Measurements from ENCODE around the gene MIGA2. TPM values are rescaled to one million over a fixed set of nuclear protein-coding genes. Genes with fewer than 3 reads are reported as not detected.
"Not testable (repeated sequence)": the region's sequence is repeated elsewhere in the genome, so short reads cannot be mapped to it uniquely, and the experiment has no call there.

The MIGA2 gene
- total RNA-seq, 4 donors from 2014 or later: 25.3 to 56.7 (median 34.2) TPM

DNA sequence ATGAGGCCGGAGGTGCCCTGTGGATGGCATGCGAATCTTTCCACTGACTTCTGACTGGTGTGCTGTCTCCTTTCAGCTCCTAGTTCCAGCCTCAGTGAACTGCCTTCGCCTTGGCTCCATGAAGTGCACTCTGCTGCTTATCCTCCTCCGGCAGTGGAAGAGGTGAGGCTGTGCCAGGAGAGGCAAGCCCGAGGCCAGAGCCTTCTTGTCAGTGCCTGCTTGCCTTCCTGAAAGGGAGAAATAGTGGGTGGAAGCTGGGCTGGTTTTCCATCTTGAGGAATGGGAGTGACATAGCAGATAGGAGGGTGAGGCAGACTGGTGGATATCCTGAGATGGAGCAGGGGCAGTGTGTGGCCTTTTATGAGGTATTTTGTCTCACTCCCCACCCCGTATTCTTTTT lies 38.0 kb upstream of the MIGA2 start:
- H3K4me1 ChIP-seq: peaks cover 0 to 4% (median 0%) of the 10 kb centered on the region in 4 donors
- 91 to 92% methylated on average over 6 of the region's 6 CpGs for WGBS, 2 donors
- TF ChIP-seq EP300 (IDR thresholded peaks at IDR 0.05) (no peak), POLR2A (IDR thresholded peaks at IDR 0.05) (no peak)
- TF ChIP-seq, protein P1, sequence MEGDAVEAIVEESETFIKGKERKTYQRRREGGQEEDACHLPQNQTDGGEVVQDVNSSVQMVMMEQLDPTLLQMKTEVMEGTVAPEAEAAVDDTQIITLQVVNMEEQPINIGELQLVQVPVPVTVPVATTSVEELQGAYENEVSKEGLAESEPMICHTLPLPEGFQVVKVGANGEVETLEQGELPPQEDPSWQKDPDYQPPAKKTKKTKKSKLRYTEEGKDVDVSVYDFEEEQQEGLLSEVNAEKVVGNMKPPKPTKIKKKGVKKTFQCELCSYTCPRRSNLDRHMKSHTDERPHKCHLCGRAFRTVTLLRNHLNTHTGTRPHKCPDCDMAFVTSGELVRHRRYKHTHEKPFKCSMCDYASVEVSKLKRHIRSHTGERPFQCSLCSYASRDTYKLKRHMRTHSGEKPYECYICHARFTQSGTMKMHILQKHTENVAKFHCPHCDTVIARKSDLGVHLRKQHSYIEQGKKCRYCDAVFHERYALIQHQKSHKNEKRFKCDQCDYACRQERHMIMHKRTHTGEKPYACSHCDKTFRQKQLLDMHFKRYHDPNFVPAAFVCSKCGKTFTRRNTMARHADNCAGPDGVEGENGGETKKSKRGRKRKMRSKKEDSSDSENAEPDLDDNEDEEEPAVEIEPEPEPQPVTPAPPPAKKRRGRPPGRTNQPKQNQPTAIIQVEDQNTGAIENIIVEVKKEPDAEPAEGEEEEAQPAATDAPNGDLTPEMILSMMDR (IDR thresholded peaks at IDR 0.05): no peak
- H3K27ac ChIP-seq: no peak overlapping the region
- peaks cover 2 to 100% (median 50%) of the 10 kb centered on the region in 3 donors for H3K36me3 ChIP-seq
- no peaks in the 10 kb centered on the region for H3K27me3 ChIP-seq
- H3K4me3 ChIP-seq: no peak overlapping the region
- no peak for DNase-seq (ENCODE audit: low spot score in 2 of 2)
- no peaks in the 10 kb centered on the region for H3K9me3 ChIP-seq

DNA sequence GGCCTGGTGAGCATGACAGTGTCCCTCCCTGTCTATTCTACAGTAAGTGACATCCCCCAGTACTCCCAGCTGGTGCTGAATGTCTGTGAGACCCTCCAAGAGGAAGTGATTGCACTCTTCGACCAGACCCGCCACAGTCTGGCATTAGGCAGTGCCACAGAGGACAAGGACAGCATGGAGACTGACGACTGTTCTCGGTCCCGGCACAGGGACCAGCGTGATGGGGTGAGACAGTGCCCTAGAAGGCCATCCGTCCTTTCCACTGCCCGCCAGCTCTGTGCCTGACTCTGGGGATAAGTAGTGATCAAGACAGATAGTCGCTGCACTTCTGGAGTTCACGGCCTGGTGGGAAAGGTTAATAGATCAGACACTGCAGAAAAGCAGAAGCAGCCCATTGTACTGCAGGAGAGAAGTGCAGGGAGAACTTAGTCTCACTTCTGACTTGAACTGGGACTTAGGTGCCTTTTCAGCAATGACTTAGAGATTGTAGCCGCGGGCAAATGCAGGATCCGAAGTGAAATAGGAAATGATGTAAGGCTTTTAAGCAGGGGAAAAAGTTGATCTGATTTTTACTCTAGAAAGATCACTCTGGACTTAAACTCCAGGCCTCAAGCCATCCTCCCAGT lies 36.7 kb upstream of the MIGA2 start:
- no peak for DNase-seq (ENCODE audit: low spot score in 2 of 2)
- 76 to 91% methylated on average over 13 of the region's 13 CpGs for WGBS, 2 donors
- H3K9me3 ChIP-seq: no peaks in the 10 kb centered on the region
- H3K36me3 ChIP-seq: peaks cover 0 to 99% (median 38%) of the 10 kb centered on the region in 3 donors
- H3K4me1 ChIP-seq: peaks cover 0 to 4% (median 0%) of the 10 kb centered on the region in 4 donors
- TF ChIP-seq, protein P1 (IDR thresholded peaks at IDR 0.05): no peak
- TF ChIP-seq POLR2A (IDR thresholded peaks at IDR 0.05): no peak
- TF ChIP-seq EP300 (IDR thresholded peaks at IDR 0.05): no peak
- no peak overlapping the region for H3K27ac ChIP-seq
- no peak overlapping the region for H3K4me3 ChIP-seq
- no peaks in the 10 kb centered on the region for H3K27me3 ChIP-seq

DNA sequence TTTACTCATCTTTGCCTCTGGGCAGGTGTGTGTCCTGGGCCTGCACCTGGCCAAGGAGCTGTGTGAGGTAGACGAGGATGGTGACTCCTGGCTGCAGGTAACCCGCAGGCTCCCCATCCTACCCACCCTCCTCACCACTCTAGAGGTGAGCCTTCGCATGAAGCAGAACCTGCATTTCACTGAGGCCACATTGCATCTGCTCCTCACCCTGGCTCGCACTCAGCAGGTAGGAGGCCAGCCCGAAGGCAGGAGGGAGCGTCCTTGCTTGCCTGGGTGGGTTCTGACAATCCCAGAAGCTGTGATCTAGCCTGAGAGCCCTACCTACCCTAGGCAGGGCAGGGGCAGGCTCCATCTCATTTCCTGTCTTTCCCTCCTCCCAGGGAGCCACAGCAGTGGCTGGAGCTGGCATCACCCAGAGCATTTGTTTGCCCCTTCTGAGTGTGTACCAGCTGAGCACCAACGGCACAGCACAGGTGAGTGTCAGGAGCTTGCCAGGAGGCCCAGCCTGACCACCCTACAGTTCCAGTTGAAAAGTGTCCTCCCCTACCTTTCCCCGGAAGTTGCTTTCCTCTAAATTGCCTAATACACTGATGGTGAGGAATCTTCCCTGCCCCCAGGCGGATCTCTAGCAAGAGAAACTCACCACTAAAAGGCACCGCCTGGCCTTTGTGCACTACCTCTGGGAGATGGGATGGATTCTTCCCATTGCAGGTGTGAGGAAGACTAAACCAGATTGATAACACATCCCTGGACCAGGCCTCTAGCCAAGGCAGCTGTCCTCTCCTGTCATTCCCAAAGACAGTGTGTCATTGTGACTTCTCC lies 34.7 kb upstream of the MIGA2 start:
- Histone ChIP-seq H3K9me3 (no peaks in the 10 kb centered on the region), H3K4me3 (no peak overlapping the region), H3K27ac (peak overlapping the region in 1 of 4 donors; percentile 11), H3K36me3 (peaks cover 0 to 99% (median 32%) of the 10 kb centered on the region in 3 donors), H3K27me3 (no peaks in the 10 kb centered on the region), H3K4me1 (peaks cover 0 to 7% (median 0%) of the 10 kb centered on the region in 4 donors)
- 95 to 99% methylated on average over 8 to 9 of the region's 10 CpGs for WGBS, 2 donors
- DNase-seq (ENCODE audit: low spot score in 2 of 2): no peak
- TF ChIP-seq EP300 (IDR thresholded peaks at IDR 0.05) (no peak), POLR2A (IDR thresholded peaks at IDR 0.05) (no peak)
- TF ChIP-seq, protein P1 (IDR thresholded peaks at IDR 0.05): no peak

DNA sequence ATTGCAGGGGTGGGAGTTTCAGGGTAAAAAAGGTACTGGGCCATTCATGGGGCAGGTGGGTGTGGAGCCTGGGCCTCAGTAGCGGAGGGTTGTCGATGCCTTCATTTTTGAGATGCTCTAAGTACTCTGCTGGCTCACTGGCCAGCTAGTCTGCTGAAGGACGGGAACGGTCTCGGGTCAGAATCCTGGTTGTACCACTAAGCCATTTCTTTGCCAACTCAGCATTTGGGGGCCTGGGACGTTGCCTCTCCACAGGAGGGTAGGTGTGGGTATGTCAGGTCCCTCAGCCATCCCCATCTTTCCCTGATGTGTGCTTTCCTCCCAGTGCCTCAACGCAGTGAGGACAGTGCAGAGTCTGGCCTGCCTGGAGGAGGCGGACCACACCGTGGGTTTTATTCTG lies 33.4 kb upstream of the MIGA2 start:
- H3K4me1 ChIP-seq: peaks cover 0 to 19% (median 10%) of the 10 kb centered on the region in 4 donors
- WGBS, 2 donors: 93 to 98% methylated on average over 9 of the region's 9 CpGs
- TF ChIP-seq POLR2A (IDR thresholded peaks at IDR 0.05): no peak
- TF ChIP-seq, protein P1 (IDR thresholded peaks at IDR 0.05): no peak
- no peak for TF ChIP-seq EP300 (IDR thresholded peaks at IDR 0.05)
- H3K36me3 ChIP-seq: peaks cover 0 to 97% (median 28%) of the 10 kb centered on the region in 3 donors
- no peak overlapping the region for H3K4me3 ChIP-seq
- no peaks in the 10 kb centered on the region for H3K27me3 ChIP-seq
- H3K9me3 ChIP-seq: no peaks in the 10 kb centered on the region
- H3K27ac ChIP-seq: no peak overlapping the region
- no peak for DNase-seq (ENCODE audit: low spot score in 2 of 2)

DNA sequence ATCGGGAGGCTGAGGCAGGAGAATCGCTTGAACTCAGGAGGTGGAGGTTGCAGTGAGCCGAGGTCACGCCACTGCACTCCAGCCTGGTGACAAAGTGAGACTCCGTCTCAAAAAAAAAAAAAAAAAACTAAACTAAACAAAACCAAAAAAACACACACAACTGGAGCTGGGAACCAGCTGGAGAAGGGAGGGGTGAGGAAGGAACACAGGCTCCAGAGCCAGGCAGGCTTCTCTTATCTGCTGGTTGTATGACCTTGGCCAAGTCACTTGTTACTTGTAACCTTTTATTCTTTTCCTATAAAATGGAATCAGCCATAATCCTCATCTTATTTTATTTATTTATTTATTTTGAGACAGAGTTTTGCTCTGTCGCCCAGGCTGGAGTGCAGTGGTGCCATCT lies 32.3 kb upstream of the MIGA2 start:
- not testable (repeated sequence) for DNase-seq (ENCODE audit: low spot score in 2 of 2); H3K27me3 ChIP-seq; H3K4me3 ChIP-seq; H3K27ac ChIP-seq; H3K9me3 ChIP-seq
- Histone ChIP-seq H3K4me1 (peaks cover 0 to 24% (median 10%) of the 10 kb centered on the region in 4 donors), H3K36me3 (peaks cover 0 to 97% (median 18%) of the 10 kb centered on the region in 3 donors)
- 93 to 94% methylated on average over 6 of the region's 6 CpGs for WGBS, 2 donors

All from tibial nerve (tissue), 4 donors.